ENCODE results near the gene ATP5PD. TPM values are rescaled to one million over a fixed set of nuclear protein-coding genes. Genes with fewer than 3 reads are reported as not detected.

The ATP5PD gene
- total RNA-seq, 1 experiment from 2014 or later: 413 TPM

GRCh38 chr17:75061055-75061438 lies 14.3 kb upstream of the ATP5PD start:
- Histone ChIP-seq H3K9me3 (ENCODE audit: control insufficient read depth, insufficient read depth, low read depth, low read length) (no peaks in the 10 kb centered on the region), H3K27me3 (ENCODE audit: control insufficient read depth, insufficient read depth, low read length) (no peaks in the 10 kb centered on the region), H3K36me3 (ENCODE audit: control insufficient read depth, insufficient read depth, low read length) (peaks cover 6% of the 10 kb centered on the region; the same call in 1 of the 2 replicates), H3K27ac (ENCODE audit: low read length) (no peak overlapping the region), H3K4me1 (ENCODE audit: control insufficient read depth, insufficient read depth, low read length) (no peaks in the 10 kb centered on the region), H3K4me3 (ENCODE audit: low read depth in 2 of 2, low read length in 2 of 2) (no peak overlapping the region)
- no peak for DNase-seq (ENCODE audit: low read depth, low spot score)
- TF ChIP-seq CTCF (IDR thresholded peaks at IDR 0.05) (no peak), POLR2AphosphoS5 (IDR thresholded peaks at IDR 0.05; ENCODE audit: low read depth, low read length) (no peak), SIN3A (IDR thresholded peaks at IDR 0.05; ENCODE audit: borderline replicate concordance, insufficient read depth, low read depth, low read length) (no peak), REST (IDR thresholded peaks at IDR 0.05; ENCODE audit: insufficient read depth in 1 of 2, low read depth in 2 of 2, low read length in 1 of 2) (no peak), TCF7L2 (IDR thresholded peaks at IDR 0.05; ENCODE audit: low read depth, low read length) (no peak)
- intact Hi-C loops (cut with micrococcal nuclease; ENCODE audit: unreplicated experiment) (no loop called here), in situ Hi-C loops (cut with HindIII; ENCODE audit: low pct_unique_long_range_greater_than_20kb, low sequenced_read_pairs) (no loop called here)
- BruUV-seq (replicated peaks): no TSS peak
- ChIA-PET CTCF (interaction anchor here (1.4 kb wide), 1 partner anchor 100 kb away, joined by 5 read pairs; no protein-coding TSS in a partner anchor), POLR2A (interaction anchor here (0.6 to 0.9 kb wide), 2 partner anchors 15 to 292 kb away, joined by 3 to 10 read pairs; no protein-coding TSS in a partner anchor)
- no peak for ATAC-seq

- H3K9me3 ChIP-seq (ENCODE audit: control insufficient read depth, insufficient read depth, low read depth, low read length): no peaks in the 10 kb centered on the region
- no peak for DNase-seq (ENCODE audit: low read depth, low spot score)
- no TSS peak for BruUV-seq (replicated peaks)
- ChIA-PET CTCF (interaction anchor here (0.7 to 1.5 kb wide), 8 partner anchors 8 to 141 kb away, joined by 3 to 11 read pairs (median 5); no protein-coding TSS in a partner anchor), POLR2A (interaction anchor here (0.9 kb wide), 1 partner anchor 15 kb away, joined by 10 read pairs; no protein-coding TSS in a partner anchor)
- in situ Hi-C loops (cut with HindIII; ENCODE audit: low pct_unique_long_range_greater_than_20kb, low sequenced_read_pairs) (no loop called here), intact Hi-C loops (cut with micrococcal nuclease; ENCODE audit: unreplicated experiment) (no loop called here)
- no peaks in the 10 kb centered on the region for H3K27me3 ChIP-seq (ENCODE audit: control insufficient read depth, insufficient read depth, low read length)
- peaks cover 7% of the 10 kb centered on the region; the same call in 1 of the 2 replicates for H3K36me3 ChIP-seq (ENCODE audit: control insufficient read depth, insufficient read depth, low read length)
- H3K4me1 ChIP-seq (ENCODE audit: control insufficient read depth, insufficient read depth, low read length): no peaks in the 10 kb centered on the region
- TF ChIP-seq SIN3A (IDR thresholded peaks at IDR 0.05; ENCODE audit: borderline replicate concordance, insufficient read depth, low read depth, low read length) (no peak), REST (IDR thresholded peaks at IDR 0.05; ENCODE audit: insufficient read depth in 1 of 2, low read depth in 2 of 2, low read length in 1 of 2) (no peak), POLR2AphosphoS5 (IDR thresholded peaks at IDR 0.05; ENCODE audit: low read depth, low read length) (no peak), CTCF (IDR thresholded peaks at IDR 0.05) (no peak), TCF7L2 (IDR thresholded peaks at IDR 0.05; ENCODE audit: low read depth, low read length) (no peak)
- no peak for ATAC-seq
- H3K27ac ChIP-seq (ENCODE audit: low read length): no peak overlapping the region
- no peak overlapping the region for H3K4me3 ChIP-seq (ENCODE audit: low read depth in 2 of 2, low read length in 2 of 2)
These were observed 13.8 kb upstream of the ATP5PD start for GRCh38 chr17:75060434-75061054.

Data from Panc1 (cell line).